GM08714 (cell line): Measurements from ENCODE around the gene INPP4B.

ENCODE experiments used
- H3K4me3 ChIP-seq: fragments of 200-500 bp; sonication (Bioruptor generic); 2 replicates; pipeline ENCODE4 v1.5.1; 2014; ENCODE audit warnings: mild to moderate bottlenecking, low read length, inconsistent platforms
- ZNF274 ChIP-seq: IDR thresholded peaks from 2 replicates; pipeline ENCODE4 v1.6.1; 2012; ENCODE audit warnings: mild to moderate bottlenecking, low read depth, low read length

INPP4B gene

DNA sequence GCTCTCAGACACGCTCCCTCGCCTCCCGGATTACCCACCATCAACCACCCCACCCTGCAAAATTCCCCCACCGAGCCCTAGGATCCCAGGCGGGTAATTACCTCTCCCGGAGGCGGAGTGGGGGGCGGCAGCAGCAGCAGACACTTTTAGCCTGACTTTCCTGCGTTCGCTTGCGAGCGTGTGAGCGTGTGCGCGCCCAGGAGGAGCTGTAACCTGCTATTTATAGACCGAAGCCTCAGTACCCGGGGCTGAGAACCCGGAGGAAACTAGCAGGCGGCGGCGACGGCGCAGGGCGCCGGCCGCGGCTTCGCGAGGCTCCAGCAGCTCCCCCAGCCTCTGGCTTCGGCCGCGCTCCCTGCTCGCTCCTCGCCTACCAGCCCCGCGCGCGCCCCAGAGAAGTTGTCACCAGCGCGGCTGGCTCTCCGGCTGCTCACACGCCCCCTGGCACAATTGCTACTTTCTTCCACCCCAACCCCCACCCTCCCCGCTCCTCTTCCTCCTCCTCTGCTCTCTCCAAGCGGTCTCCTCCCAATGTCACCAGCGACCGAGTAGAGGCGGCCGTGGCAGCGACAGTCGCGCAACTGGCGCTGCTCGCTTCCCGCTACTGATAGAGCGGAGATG lies at the start of gene INPP4B:
Gene INPP4B (minus strand): TSS at position 194 of the 621 bp plus-strand sequence.
- TF ChIP-seq ZNF274: no peak
- peak within 1 kb of the TSS; percentile 44; the same call in 1 of the 2 replicates for H3K4me3 ChIP-seq

GRCh38 chr4:142893012-142893411 lies 46.9 kb upstream of the INPP4B start:
- H3K4me3 ChIP-seq: no peak overlapping the region
- no peak for TF ChIP-seq ZNF274

- no peak for TF ChIP-seq ZNF274
Measured at GRCh38 chr4:142886566-142886965, 40.5 kb upstream of the INPP4B start.

DNA sequence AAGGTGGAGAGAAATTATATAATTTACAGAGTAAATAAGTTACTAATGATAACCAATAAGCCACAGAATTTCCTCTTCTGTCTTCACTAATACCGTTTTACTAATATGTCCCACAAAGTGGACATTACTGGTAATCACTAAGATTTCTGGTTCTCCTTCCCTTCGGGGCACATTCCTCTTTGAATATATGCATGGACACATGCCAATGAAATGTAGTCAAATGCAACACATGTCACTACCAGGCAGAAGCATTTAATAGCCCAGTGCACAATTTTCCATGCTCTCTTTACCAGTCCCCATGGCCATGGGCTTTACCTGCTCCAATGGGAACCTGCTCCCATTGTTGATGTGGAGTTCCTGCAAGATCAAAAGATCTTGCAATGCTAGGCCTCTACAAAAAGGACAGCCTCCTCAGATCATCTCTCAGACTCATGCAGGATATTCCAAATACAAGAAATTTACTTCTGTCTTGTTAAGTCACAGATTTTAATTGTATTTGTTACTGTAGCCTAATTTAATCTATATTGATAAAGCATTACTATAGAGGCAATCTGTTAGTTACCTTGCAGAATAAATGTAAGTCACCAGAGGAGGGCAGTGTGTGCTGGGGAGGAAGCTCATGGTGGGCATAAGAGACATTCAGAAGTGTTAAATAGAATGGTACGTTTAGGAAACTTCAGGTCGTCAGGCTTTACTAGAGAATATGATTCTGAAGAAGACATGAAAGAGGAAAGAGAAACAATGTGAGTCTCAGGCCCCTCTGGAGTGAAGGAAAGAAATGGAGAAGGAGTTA lies 37.1 kb upstream of the INPP4B start:
- no peak overlapping the region for H3K4me3 ChIP-seq
- TF ChIP-seq ZNF274: no peak

More at GRCh38 chr4:142886566-142886965, 40.5 kb upstream of the INPP4B start:
- no peak overlapping the region for H3K4me3 ChIP-seq

GRCh38 chr4:142882159-142882558 lies 36.1 kb upstream of the INPP4B start:
- TF ChIP-seq ZNF274: no peak
- H3K4me3 ChIP-seq: no peak overlapping the region

- TF ChIP-seq ZNF274: no peak
Measured at GRCh38 chr4:142881331-142881730, 35.2 kb upstream of the INPP4B start.

GRCh38 chr4:142875117-142875516 lies 29.0 kb upstream of the INPP4B start:
- H3K4me3 ChIP-seq: no peak overlapping the region
- TF ChIP-seq ZNF274: no peak

More at GRCh38 chr4:142881331-142881730, 35.2 kb upstream of the INPP4B start:
- H3K4me3 ChIP-seq: no peak overlapping the region

DNA sequence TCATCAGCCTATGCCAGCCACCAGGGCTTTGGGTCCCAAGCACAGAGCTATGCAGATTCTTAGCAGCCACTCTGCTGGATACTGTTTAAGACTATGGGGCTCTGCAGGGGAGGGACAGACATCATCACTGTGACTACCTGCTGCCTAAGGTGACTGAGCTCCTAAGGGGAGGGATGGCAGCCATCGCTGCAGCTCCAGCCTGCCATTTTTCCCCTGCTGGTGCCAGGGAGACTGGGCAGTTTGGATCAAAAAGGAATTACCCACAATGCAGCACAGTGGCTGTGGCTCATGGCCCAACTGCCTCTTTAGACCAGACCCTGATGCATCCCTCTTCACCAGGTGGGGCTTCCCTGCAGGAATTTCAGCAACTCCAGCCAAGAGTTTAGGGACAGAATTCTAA lies 28.6 kb upstream of the INPP4B start:
- no peak overlapping the region for H3K4me3 ChIP-seq
- no peak for TF ChIP-seq ZNF274

- TF ChIP-seq ZNF274: no peak
- H3K4me3 ChIP-seq: no peak overlapping the region
Measured at GRCh38 chr4:142866685-142867084, 20.6 kb upstream of the INPP4B start.

- no peak for TF ChIP-seq ZNF274
Measured at GRCh38 chr4:142861351-142861750, 15.2 kb upstream of the INPP4B start.

GRCh38 chr4:142858965-142859364 lies 12.9 kb upstream of the INPP4B start:
- H3K4me3 ChIP-seq: no peak overlapping the region
- TF ChIP-seq ZNF274: no peak

More at GRCh38 chr4:142861351-142861750, 15.2 kb upstream of the INPP4B start:
- no peak overlapping the region for H3K4me3 ChIP-seq

DNA sequence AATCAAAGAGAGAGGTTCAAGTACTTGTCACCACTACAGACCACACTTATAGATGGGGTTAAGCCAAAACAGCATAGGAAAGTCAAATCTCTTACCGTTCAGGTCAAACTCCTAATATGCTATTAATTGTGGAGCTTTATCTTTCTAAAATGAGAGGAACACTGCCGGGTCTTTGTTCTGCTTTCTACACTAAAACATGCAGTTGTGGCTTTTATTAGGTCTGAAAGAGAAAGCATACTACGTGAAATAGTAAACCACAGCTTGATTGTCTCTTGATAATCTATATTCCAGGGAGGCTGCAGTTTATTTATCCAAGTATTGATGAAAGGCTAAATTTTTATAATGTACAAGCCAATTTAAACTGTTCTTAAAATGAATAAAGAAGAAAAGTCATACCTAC lies 12.3 kb upstream of the INPP4B start:
- TF ChIP-seq ZNF274: no peak
- H3K4me3 ChIP-seq: no peak overlapping the region

DNA sequence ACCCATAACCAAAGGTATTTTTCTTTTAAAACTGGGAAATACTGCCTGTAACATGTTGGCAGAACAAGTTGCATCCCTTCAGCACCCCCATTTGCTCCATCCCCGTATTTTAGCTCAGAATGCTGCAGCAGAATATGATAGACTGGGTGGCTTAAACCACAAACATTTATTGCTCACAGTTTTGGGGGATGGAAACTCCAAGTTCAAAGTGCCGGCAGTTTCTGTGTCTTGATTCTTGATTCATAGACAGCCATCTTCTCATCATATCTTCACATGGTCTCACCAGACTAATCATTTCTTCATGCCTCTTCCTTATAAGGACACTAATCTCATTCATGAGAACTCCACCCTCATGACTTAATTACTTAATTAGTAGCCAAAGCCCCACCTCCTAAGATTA lies 10.5 kb upstream of the INPP4B start:
- TF ChIP-seq ZNF274: no peak
- no peak overlapping the region for H3K4me3 ChIP-seq

DNA sequence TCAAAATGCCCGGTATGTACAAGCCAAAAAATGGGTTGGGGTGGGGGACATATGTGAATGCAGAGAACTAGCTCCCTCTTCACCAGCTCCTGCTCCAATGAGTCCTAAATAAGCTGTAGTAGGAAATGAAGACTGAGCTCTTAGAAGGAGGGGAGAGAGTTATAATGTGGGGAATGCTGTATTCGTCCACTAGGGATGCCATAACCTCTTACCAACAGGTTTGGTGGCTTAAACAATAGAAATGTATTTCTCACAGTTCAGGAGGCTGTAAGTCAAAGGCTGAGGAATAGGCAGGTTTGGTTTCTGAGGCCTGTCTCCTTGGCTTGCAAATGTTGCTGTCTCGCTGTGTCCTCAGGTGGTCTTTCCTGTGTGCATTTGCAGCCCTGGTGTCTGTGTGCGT lies 4.4 kb upstream of the INPP4B start:
- H3K4me3 ChIP-seq: no peak overlapping the region
- TF ChIP-seq ZNF274: no peak
